NCI-H1436 treated with DMSO at 0.1 percent for 48 hours (cell line): ENCODE data around the gene MAB21L4.

Experiments
- DNase-seq: peaks from one replicate; lab custom pipeline; 2025; lab: John Stamatoyannopoulos, UW

The MAB21L4 gene

DNA sequence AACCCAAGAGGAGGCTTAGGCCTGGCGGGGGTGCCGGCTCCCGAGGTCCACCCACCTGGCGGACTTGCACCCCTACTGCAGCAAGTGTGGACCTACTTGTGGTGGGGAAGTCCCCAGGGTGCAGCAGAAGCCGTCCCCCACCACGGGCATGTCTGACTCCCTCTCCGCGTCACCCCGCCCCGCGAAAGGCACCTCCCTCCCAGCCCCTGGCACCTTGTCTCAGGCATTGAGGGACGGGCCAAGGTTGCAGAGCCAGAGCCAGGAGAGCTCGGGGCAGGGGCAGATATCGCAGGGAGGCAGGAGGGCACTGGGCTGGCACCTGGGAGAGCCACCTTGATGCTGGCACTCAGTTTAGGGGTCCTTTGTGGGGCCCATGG is 29.2 kb upstream of the MAB21L4 start:
- DNase-seq: no peak

DNA sequence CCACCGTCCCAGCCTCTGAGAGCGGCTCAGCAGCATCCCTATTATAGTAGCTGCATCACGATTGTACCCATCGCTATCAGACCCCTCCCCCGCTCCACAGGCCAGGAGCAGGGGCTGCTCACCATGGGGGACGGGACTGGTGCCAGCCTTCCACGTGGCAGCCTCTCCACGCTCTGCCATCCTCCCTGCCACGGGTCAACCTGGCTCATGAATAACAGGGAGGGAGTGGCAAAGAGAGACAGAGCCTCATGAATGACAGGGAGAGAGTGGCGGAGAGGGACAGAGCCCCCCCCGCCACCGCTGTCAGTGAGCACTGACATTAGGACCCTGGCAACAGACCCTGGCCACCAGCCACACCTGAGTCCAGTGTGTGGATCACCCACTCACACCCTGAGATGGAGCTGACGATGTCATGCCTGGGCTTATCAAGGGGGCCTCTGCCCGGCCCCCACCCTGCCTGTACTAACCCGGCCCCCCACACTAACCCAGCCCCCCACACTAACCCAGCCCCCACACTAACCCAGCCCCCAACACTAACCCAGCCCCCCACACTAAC is 27.1 kb upstream of the MAB21L4 start:
- no peak for DNase-seq

DNA sequence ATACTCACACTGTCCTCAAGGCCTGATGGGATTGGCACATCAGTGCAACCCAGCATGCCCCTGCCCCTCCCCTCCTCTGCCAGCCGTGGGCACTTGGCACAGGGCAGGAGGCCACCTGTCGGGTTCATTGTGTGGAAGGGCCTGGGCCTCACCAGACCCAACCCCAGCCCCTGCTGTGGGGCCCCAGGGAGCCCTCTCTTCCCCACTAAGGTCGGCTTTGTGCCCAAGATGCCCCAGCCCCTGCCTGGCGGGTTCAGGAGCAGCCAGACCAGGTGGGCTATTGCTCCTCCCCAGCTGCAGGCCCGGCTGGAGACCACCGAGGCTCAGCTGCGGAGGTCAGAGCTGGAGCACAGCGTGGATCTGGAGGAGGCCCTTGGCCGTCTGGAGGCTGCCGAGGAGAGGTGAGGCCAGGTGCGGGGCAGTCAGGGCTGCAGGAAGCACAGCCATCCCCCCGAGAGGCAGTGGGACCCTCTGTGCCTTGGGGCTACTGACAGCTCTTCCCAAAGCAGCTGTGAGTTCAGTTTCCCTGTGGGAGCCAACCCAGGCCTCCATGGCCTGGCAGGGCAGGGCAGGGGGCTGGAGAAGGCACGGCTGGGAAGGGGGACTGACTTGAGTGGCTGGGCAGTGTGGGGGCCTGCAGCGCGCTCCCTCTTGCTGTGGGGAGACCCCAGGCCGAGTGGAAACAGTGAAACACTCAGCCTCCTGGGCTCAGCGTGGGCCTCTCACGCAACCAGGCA is 26.5 kb upstream of the MAB21L4 start:
- no peak for DNase-seq

DNA sequence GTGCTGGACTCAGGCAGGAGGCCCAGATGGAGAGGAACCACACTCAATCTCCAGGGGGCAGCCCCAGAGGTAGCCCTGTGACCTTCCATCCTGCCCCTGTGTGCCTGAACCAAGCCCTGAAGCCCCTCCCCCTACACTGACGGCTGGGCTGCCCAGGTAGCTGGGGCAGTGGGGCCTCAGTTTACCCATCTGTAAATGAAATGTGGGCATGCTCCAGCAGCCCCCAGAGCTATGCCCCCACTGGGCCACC is 26.0 kb upstream of the MAB21L4 start:
- DNase-seq: no peak

DNA sequence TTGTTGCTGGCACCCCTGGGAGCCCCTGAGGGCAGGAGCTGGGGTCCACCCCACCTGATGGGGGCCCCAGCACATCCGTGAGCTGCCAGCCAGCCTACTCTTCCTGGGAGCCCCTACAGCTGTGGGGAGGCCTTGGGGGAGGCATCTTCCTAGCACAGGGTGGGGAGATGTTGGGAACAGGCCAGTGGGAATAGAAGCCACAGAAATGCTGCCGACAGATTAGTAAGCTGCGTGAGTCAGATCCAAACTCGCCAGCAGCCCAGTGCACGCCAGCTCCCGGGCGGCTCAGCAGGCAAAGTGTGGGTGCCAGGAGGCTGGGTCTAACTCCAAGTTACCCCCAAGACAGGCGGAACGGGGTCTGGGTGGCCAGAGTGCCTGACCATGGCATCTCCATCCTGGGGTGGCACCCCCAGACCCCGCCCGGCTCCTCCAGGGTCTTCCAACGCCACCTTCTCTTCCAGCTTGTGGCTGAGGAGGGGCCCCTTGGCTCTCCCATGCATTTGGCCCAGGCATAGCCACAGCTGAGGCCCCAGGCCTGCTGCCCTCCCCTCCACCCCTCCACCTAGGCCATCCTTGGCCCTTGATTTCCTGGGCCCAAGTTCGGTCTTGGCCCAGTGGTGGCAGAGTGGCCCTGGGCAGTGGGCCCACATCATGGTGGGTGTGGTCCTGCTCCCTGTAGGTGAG is 25.5 kb upstream of the MAB21L4 start:
- no peak for DNase-seq

DNA sequence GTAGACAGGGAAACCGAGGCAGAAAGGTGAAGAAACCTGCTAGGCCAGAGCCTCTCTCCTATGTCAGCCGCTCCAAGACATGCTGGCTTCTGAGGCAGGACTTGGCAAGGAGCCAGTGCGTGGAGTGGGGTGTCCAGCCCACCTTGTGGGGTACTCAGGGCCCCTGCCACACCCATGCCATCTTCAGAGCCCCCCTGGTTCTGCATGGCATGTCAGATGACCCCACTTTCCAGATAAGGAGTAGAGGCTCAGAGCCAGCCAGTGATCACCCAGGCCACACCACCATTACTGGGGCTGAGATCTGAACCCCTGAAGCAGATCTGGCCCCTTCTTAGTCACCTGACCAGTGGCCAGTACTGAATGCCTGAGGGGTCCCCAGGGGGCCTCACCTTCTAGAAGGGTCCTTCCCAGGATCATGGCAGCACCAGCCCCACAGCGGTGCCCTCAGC is 24.9 kb upstream of the MAB21L4 start:
- DNase-seq: no peak

DNA sequence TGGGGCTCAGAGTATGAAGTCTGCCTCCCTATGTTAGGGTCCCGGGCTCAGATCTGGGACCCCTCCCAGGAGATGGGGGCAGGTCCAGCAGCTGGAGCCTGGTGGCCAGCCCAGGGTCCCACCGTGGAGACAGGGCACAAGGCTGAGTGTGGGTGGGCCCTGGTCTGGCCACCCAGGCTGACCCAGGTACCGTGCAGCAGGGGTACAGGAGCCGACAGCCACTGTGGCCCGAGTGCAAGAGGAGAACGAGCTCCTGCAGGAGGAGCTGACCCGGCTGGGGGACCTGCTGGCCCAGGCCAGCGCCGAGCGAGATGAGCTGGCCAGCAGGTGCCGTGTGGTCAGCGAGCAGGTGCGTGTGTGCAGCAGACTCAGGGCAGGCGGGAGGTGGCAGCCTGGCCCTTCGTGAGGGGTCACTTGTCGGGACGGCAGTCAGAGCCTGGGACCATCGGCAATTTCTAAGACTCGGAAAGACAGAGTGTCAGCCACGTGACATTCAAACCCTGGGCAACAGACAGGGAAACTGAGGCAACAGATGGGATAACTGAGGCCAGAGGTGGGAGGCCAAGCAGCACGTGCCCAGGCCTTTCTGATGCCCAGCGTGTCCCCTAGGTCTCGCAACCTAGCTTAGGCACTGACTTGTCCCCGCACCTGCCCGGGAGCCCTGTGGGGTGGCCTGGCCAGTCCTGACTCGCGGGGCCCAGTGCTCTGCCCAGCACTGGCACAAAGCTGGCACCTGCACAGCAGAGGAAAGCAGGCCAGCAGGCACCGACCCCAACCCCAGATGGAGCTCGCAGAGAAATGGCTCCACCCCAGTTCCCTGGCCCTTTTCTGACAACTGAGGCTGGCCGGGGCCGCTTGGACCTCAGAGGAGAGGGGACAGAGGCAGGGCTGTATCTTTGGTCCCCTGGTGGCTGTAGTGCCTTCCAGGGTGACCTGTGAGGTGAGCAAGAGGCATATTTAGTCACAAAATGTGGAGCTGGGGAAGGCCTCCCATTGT is 24.1 kb upstream of the MAB21L4 start:
- DNase-seq: no peak

DNA sequence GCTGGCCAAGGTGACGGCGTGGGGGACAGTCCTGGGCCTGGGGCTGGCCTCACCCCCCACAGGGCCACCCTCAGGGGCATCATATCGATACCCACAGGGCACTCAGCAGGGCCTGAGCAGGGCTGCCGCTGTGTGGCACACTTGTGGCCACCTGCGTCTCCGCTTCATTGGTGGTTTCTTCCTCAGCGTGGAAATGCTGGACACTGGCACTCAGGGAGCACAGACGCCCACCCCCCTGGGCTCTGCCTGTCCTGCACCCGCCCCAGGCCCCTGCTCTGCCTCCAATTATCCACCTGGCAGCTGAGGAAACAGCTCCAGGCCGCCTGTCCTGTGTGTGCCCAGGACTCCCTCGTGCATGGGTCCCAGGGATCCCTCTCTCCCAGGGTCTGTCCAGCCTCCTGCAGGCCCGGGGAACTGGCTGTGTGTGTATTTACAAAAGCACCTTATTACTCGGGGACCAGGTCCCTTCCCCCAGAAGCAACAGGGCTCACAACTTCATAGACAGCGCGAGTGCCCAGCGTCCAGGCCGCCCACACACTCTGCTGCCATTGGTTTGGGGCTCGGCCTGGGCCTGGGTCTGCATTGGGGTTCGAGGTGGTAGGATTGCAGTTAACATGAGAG is 23.3 kb upstream of the MAB21L4 start:
- no peak for DNase-seq

DNA sequence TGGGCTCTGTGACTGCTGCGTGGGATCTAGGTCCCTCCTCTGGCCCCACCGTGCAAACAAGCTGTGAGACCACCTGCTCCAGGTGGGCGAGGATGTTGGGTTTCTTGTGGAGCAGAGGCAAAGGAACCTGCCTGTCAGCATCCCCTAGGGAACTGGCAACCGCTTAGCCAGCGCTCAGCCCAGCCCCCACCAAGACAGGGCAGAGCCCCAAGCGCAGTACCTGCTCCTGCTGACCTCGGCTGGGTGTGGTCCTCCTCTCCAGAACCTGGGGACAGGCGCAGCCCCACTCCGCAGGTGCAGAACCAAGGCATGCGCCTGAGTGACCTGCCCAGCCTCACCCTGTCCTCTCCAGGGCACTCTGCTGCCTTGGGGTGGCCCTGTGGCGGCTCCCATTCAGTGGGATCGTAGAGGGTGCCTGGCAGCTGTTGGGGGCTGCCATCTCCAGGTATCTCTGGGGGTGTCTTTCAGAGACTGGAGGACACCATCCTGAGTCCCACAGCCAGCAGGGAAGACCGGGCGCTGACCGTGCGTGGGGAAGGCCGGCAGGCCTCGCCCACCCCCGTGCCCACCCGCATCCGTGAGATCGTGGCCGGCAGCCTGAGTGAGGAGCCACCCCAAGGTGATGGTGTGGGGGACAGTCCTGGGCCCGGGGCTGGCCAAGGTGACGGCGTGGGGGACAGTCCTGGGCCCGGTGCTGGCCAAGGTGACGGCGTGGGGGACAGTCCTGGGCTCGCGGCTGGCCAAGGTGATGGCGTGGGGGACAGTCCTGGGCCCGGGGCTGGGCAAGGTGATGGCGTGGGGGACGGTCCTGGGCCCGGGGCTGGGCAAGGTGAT is 22.5 kb upstream of the MAB21L4 start:
- DNase-seq: no peak

DNA sequence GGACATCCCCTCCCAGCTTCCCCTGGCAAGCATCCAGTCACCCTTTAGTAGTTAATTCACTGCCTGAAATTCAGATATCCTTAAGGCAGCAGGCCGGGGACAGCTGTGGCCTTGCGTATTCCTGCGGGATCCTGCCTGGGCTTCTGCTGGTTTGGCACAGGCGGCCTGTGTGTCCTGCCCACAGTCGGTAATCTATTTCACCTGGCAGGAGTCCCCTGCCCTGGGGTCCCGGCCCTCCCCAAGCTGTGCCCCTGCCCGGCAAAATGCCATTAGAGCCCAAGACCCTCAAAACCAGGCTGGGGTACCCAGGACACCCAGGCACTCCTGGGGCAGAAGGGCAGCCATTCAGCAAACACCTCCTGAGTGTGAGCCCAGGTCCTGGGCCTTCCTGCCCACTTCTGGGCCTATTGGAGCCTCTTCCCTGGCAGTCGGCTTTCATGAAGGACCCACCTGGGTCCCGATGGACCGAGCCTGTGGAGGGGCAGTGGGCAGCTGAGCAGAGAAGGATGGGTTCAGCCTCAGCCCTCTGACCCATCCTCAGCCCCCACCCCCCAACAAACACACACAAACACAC is 21.8 kb upstream of the MAB21L4 start:
- no peak for DNase-seq

DNA sequence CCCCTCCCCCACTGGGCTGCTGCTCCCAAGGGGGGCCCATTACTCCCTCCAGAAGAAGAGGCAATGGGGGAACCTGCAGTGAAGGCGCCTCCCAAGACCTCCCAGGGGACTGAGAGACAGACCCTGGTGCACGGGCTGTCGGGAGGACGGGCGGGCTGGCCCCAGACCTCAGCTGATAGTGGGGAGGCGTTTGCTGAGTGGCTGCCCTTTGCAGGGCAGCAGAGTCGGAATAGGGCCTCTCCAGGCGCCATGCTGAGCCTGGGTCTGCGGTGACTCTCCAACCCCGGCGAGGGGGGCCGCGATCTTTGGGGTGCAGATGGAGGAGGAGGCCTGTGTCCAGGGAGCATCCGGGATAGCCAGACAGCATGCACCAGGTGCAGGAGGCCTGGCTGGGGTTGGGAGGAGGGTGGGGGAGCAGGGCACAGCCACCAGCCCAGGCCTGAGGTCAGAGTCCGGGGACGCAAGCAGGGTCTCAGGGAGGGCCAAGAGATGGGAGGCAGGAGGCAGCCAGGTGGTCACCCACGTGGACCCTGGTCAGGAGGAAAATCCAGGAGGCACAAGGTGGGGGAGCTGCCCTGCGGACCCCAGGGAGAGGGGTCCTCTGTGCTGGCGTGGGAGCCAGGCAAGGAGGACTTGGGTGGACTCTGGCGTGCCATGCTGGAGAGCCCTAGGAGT is 21.2 kb upstream of the MAB21L4 start:
- no peak for DNase-seq

DNA sequence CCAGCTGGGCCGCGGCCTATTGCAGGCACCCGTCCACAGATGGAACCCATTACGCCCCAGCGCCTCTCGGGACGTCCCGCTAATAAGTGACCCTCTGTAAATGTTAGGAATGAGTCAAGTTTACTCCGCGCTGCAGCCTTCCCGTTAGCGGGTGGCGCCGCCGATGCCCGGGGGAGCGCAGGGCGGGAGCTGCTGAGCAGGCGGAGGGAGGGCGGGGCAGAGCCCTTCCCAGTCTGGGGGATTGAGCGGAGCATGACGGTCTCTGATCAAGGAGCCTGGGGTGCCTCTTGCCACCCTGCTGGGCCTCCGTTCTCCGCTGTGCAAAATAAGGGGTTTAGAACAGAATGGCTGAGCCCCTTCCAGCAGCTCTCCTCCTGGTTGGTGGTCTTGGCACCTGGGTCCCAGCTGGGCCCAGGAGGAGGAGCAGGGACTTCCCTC is 20.6 kb upstream of the MAB21L4 start:
- DNase-seq: no peak

DNA sequence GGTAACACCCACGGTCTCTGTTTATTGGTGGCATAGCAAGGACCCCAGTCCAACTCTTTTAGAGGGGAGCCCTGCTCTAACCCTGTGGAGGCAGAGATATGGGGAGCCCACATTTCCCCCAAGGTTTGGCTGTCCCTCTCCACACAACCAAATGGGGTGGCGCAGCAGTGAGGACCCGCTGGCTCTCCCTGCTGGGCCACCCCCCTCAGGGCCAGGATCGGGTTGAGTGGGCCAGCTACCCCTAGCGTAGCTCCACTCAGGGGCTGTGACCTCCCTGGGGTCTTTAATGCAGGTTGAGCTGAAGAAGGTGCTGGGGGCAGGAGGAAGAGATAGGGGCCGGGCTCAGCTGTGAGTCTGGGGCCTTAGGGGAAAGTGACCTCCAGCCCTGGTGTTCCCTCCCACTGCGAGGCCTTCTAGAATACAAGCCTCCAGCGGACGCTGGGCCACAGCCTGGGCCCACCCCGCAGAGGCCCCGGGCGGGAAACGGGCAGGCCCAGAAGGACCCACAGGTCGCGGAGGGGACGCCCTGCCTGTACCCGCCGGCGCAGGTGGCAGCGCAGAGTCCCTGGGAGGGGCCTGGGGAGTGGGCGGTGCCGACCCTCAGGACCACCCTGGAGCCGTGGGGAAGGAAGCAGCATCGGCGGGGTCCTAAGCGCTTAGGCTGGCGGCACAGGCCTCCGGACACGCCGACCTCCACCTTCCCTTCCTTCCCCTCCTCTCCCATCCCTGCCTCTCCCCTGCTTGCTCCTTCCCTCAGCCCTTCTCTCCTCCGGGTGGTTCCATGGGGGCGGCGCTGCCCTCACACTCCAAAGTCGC is 19.8 kb upstream of the MAB21L4 start:
- DNase-seq: no peak

DNA sequence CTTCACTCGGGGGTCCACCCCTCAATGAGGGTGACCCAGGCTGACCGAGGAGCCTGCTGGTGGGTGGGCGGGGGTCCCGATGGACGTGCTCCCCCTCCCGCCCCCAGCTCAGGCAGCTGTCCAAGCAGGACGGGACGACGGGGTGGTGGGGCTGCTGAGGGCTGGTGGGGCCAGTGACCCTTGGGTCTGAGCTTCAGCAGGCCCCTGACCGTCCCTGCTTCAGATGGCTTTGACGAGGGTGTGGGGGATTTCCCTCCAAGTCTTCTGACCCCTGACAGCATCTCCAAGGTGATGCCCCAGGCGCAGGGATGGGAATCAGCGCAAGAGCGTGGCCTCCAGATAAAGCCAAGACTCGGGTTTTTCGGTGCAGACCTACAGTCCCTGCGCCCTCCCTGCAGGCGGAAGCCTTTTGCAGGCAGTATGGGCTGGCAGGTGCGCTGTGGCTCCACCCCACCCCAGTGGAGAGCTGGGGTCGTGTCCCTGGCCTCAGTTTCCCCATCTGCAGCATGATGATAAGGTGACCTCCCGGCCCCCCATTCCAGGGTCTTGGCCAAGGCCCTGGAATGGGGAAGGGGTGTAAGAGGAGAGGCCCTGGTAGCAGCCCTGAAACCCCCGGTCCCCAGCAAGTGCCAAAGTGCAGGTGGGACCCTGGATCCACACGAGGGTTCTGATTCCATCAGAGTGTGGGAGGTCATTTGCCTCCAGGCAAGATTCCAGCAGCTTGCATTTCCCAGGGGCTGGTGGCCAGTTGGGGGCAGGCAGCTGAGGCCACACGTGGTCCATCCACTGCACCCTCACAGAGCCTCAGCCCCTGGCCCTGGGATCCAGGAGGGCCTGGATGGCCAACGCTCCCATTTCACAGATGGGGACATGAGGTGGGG is 18.9 kb upstream of the MAB21L4 start:
- DNase-seq: no peak

DNA sequence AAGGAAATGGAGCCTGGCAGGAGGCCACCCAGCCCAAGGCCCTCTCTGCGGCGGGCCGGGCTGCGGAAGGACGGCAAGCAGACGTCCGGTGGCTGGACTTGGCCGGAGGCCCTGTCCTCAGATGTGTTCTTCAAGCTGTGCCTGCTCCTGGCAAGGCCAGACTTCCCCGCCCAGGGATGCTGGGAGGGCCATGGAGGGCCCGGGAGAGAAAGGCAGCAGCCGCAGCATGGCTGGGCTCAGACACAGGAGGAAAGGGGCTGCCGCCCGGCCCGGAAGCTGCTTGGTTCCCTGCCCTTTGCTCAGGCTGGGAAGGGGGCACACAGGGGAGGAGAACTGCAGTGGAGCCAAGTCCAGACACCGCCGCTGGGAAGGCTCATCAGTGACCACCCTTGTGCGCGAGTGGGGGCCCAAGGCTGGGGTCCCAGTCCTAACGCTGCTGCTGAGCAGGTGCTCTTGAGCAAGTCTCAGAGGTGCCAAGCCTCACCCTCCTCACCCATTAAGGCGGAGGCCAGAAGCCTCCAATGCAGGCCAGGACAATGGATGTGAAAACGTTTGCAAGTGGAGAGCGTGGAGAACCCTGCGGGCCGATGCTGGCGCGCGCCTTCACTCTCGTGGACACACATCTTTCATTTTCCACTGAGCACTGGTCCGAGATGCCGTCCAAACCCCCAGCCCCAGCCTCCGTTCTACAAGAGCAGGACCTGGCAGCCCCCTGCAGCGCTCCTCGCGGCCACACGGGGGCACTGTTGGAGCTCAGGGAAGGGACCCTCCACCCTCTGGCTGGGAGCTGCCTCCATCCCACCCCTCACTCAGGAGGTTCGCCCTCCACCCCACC is 18.1 kb upstream of the MAB21L4 start:
- DNase-seq: no peak

DNA sequence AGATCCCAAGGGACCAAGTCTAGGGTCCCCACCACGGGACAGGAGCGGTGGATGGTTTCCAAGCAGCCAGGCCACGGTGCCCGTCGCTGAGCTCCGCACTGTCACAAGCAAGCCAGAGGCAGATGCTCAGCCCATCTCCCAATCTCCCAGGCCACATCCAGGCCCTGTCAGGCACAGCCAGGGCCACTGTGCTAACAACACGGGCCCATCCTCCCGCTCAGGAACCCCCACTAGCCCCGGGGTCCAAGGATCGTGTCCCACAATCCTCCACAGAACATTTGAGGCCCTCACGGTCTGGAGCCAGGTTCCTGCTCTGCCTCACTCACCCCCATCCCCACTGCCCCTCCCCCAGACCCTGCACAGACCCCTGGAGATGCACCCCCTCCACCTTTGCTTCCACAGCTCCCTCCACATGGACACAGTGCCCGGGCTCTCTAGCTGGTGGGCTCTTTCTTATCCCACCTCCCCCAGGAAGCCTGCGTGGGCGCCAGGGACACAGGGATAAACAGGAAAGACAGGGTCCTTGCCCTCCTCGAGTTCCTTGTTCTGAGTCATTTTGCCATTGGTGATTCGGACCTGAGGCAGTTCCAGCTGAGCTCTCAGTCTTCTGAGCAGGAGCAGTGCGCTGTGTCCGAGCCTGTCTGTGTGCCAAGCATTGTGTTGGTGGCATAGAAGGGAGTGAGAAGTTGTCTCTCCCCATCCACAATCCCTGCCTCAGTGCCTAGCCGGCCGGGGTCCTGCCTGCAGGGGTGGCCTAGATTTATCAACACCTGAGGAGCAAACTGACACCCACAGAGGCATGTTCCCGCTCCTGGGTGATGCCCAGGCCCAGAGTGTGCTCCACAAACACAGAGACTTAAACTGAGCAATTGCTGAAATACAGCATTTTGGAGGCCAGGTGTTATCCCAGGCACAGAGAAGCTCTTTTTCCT is 17.2 kb upstream of the MAB21L4 start:
- DNase-seq: no peak
